GM21390 (cell line): ENCODE measurements around the gene CAPN10.

Experiments
- ATAC-seq: cut with Tn5 transposase; IDR thresholded peaks from one replicate; pipeline ENCODE4 v1.9.1; 2021; ENCODE audit not compliant: unreplicated experiment

The CAPN10 gene

DNA sequence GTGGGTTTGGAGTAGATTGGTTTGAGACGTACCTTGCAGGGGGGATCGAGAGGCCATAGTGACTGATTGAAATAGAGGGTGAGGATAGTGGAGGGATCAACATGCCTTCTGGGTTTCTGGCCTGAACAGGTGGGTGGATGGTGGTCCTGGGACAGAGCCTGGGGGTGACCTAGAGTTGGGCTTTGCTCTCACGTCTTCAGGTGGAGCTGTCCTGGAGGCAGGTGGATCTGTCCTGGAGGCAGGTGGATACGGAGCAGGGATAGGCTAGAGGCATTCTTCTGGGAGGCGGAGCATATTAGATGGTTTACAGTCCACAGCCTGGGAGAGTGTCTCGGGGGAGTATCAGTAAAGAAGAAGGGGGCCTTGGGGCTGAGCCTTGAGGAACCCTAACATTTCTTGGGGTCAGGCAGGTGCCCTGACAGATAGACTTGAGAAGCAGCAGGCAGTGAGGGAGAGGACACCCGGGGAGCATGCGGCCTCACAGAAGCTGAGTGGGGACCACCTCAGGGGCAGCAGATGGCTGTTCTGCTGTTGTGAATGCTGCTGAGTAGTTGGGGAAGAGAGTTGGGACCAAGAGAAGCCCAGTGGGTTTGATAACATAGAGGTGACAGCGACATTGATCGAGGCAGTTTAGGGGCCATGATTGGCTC, 1.6 kb downstream of the CAPN10 start:
- no peak for ATAC-seq

DNA sequence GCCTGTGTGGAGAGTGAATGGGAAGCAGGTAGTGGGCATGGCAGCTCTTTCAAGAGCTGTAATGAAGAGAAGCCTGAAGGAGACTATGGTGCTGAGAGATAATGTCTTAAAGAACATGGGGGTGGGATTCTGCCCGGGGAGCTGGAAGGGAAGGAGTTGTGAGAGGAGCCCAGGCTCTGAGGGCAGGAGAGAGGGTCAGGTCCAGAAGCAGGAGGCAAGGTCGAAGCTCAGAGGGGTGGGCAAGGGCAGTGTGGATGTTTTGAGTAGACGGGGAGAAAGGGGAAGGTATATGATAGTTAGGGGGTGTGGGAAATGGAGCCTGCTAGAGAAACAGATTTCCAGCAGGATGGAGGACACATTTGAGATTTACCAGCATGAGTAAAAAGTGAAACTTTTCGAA, 2.1 kb downstream of the CAPN10 start:
- no peak for ATAC-seq

DNA sequence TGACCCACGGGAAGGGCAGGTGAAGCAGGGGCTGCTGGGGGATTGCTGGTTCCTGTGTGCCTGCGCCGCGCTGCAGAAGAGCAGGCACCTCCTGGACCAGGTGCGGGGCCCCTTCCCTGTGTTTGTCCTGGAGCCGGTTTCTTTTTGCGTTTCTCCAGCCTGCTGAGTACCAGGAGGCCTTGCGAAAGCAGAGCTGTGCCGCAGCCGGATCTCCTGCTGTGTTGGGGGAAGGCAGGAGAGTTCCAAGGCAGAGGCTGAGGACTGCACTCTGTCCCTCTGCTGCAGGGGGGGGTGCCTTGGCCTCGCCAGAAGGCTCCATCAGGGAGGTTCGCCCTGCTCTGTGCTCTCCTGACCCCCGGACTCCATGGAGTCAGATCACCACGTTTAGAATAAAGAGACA, 2.8 kb downstream of the CAPN10 start:
- ATAC-seq = no peak

DNA sequence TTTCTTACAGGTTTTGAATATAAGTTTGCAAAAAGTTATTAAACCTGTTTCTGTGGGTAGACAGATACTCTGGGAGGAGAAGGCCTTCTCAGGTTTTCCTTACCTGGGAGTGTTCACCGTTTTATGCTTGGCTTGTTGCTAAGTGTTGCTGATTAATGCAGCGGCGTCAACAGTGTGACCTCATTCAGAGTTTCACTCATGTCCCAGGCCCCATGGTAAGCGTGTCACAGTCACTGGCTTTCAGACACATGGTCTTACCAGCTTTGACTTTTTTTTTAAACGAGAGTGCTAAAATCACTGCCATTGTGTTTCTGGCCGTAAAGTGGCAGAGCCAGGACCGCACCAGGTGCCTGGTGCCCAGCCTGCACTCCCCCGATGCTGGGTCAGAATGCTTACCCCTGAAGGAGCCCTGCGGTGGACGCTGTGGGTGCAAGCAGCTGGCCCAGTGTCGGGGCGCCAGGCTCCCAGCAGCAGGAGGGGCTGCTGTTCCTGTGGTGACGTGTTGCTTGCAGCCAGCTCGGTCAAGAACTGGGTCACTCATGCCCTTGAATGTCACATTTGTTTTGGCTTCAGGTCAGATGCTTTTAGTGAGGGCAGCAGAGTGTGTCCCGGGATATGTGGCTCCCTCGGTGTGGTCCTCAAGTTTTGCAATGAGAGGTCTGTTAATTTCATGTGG, 3.5 kb downstream of the CAPN10 start:
- no peak for ATAC-seq

DNA sequence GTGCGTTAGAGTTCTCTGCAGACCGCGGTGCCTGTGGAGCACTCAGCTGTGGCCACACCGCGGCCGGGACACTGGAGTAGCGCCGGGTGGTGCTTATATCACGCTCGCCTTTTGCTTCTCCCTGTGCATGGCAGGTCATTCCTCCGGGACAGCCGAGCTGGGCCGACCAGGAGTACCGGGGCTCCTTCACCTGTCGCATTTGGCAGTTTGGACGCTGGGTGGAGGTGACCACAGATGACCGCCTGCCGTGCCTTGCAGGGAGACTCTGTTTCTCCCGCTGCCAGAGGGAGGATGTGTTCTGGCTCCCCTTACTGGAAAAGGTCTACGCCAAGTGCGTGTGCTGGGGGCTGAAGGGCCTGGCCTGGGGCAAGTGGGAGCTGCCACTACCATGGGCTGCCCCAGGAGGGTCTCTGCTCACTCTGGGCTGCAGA, 4.2 kb downstream of the CAPN10 start:
- no peak for ATAC-seq

DNA sequence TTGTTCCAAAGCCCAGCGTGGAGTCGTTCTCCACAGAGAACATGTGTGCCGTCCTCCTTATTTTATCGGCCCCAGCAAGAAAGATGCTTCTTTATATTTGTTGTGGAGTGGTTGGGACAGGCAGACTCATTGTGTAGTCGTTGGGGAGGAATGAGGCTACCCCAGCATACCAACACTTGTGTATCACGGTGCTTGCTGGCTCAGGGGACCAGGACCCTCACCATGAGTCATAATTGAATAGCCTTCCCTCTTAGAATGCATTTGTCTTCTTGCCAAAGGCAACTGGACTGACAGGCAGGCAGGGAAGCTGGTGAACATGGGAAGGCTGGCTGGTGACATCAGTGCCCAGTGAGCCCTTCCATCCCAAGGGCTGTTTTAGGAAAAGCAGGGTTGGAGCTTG, 4.7 kb downstream of the CAPN10 start:
- ATAC-seq = no peak

DNA sequence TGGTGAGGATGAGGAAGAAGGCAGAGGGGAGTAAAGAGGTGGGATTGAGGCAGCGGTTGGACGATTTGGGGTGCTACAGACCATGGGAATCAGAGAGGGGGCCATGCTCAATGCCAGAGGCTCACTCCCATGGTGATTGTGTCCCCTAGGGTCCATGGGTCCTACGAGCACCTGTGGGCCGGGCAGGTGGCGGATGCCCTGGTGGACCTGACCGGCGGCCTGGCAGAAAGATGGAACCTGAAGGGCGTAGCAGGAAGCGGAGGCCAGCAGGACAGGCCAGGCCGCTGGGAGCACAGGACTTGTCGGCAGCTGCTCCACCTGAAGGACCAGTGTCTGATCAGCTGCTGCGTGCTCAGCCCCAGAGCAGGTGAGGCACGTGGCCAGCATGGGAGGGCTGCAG, 5.2 kb downstream of the CAPN10 start:
- no peak for ATAC-seq

DNA sequence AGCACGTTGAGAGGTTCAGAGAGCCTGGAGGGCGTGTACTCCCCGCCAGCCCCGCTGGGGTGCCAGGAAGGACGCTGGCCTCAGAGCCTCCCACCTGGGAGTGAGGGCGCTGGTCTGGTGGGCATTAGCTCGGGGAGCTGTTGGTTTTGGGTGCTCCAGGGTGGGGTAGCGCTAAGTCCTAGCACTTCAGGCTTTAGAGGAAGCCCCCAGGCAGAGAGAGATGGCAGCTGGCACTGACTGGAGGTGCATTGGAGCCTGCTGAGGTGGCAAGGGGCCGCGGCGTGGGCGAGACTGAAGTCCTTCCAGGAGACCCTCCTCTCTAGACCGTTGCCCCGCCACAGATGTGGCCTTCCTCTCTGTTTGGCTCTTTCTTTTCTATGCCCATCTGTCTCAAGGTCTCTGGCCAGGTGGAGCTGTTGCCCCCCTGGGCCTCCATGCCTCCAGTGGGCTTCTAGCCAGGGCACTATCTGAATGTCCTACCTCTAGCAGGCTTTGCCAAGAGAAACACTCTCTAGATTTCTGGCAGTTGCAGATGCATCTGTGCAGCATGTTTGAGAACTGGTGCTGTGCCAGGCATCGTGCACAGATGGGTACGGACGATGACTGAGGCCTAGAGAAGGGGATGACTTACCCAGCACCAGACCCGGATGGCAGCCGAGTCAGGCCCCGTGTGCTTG, 6.6 kb downstream of the CAPN10 start:
- ATAC-seq = no peak

DNA sequence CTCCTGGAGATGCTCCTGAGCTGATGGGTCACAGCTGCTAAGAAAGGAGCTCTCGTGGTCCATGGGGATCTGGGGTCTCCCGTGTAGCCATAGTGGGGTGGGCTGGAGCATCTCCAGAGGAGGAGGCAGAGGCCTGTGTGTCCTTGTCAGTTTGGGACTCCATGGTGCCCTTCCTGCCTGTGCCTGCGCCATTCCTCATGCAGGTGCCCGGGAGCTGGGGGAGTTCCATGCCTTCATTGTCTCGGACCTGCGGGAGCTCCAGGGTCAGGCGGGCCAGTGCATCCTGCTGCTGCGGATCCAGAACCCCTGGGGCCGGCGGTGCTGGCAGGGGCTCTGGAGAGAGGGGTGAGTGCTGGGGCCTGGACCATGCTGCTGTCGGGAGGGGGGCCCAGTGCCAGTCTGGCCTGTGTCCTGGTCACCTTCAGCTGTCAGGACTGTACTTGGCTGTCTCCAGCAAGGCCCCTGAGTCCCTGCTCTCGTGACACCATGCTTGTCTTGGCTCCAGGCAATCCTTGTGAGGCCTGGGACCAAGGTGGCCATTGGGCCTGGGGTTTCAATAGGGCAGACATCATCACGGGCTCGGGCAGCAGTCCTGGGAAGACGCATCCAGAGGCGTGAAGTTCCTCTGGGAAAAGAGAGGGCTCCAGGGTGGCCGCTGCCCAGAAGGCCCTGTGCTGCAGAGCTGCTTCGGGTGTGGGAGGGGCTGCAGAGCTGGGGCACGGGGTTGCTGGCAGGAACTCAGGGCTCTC, 7.3 kb downstream of the CAPN10 start:
- no peak for ATAC-seq

DNA sequence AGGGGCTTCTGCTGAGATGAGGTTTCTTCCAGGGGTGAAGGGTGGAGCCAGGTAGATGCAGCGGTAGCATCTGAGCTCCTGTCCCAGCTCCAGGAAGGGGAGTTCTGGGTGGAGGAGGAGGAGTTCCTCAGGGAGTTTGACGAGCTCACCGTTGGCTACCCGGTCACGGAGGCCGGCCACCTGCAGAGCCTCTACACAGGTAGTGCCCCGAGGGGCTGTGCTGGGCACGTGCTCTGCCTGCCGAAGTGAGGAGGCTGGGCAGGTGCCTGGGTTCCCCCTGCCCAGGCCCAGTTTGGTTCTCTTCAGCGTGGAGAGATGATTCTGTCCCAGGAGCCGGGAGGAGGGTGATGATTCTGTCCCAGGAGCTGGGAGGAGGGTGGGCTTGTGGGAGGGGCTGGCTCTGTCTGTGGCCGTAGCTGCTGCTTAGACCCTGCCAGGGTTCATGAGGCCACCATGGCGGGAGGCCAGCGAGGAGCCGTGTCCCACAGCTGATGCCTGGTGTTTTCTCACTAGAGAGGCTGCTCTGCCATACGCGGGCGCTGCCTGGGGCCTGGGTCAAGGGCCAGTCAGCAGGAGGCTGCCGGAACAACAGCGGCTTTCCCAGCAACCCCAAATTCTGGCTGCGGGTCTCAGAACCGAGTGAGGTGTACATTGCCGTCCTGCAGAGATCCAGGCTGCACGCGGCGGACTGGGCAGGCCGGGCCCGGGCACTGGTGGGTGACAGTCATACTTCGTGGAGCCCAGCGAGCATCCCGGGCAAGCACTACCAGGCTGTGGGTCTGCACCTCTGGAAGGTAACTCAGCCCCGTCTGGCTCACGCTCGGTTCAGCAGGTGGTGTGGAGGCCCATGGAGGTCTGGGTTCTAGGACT, 8.2 kb downstream of the CAPN10 start:
- ATAC-seq = no peak

DNA sequence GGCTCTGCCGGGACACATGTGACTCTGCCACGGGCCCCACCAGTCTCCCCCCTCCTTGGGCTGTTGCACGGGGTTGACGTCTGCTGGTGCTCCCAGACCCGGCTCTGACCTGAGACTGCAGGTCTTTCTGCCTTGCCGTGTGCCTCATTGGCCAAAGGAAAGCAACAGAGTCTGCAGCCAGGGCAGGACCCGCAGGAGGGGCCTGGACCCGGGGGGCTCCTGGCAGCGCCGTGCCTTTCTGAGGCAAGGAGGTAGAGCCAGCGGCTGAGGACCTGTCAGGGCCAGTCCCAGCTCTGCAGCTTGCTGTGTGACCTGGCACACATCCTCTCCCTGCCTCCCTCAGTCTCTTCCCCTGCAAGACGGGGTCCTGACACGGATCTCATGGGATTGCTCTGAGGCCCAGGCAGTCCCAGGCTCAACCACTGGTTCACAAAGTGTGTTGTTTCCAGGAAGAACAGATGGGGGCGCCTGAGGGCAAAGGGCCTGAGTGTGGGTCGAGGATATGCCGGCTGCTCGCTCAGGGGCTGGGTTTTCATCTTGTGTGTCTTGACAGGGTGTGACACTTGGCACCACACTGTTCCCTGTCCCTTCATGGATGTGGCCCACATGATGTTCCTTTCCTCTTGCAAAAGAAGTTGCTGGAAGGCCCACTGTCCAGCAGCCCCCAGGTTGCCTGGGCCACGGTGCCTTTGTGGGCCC, 9.0 kb downstream of the CAPN10 start:
- no peak for ATAC-seq

DNA sequence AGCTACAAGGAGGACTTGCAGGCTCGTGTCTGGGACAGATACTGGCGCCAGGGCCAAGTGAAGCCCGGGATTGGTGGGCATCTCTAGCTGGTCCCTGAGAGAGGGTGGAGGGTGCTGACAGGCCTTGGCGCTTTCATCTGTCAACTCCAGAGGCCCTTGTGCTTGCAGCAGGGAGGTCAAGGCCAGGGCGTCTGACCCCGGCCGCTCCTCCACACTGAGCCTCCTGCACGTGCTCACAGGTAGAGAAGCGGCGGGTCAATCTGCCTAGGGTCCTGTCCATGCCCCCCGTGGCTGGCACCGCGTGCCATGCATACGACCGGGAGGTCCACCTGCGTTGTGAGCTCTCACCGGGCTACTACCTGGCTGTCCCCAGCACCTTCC, 9.5 kb downstream of the CAPN10 start:
- ATAC-seq = no peak

DNA sequence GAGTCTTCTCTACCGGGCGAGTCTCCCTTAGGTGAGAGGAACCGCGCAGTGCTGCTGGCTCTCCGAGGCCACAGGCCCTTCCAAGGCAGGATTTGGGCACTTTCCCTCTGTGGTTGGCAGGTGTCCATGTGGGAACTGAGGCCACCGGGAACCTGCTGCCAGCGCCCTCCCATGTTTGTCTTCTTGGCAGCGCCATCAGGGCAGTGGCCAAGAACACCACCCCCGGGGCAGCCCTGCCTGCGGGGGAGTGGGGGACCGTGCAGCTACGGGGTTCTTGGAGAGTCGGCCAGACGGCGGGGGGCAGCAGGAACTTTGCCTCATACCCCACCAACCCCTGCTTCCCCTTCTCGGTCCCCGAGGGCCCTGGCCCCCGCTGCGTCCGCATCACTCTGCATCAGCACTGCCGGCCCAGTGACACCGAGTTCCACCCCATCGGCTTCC, 10.0 kb downstream of the CAPN10 start:
- no peak for ATAC-seq

DNA sequence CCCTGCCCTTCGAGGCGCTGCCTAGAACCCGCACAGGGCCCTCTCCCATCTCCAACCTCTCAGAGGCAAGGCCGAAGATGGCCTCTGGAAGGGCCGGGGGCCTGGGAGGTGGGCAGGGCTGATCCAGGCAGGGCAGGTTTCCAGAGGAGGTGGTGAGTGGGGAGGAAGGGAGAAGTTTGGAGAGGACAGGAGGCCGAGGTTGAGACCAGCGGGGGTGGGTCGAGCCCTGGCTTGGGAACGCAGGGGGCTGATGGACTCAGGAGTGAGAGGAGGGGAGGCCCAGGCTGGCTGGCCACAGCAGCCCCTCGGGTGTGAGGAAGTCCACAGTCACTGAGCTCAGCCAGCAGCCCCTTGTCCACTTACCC, 10.5 kb downstream of the CAPN10 start:
- ATAC-seq = no peak

DNA sequence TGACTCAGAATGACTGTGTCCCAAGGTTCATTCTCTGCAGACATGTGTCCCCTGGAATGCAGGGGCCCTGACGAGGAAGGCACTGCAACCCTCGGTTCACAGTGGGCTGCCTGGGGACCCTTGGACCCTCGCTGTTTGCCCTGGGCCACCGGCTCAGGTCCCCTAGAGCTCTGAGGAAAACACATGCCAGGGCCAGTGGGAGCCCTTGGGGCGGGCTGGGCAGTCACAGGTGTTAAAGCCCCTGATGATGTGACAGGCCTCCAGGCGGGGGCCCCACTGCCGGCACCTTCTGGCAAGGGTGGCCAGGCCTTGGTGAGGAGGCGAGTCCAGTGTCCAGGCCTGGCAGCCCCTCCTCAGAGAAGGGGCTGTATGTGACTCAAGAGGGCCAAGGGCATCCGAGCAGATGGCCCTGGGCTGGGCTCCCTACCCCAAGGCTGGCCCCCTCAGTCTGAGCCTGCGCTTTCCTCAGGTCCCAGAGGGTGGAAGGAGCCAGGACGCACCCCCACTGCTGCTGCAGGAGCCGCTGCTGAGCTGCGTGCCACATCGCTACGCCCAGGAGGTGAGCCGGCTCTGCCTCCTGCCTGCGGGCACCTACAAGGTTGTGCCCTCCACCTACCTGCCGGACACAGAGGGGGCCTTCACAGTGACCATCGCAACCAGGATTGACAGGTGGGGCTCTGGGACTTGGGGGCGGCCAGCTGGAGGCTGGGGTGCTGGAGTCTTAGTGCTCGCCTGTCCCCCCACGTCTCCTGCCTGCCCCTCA, 11.1 kb downstream of the CAPN10 start:
- no peak for ATAC-seq

DNA sequence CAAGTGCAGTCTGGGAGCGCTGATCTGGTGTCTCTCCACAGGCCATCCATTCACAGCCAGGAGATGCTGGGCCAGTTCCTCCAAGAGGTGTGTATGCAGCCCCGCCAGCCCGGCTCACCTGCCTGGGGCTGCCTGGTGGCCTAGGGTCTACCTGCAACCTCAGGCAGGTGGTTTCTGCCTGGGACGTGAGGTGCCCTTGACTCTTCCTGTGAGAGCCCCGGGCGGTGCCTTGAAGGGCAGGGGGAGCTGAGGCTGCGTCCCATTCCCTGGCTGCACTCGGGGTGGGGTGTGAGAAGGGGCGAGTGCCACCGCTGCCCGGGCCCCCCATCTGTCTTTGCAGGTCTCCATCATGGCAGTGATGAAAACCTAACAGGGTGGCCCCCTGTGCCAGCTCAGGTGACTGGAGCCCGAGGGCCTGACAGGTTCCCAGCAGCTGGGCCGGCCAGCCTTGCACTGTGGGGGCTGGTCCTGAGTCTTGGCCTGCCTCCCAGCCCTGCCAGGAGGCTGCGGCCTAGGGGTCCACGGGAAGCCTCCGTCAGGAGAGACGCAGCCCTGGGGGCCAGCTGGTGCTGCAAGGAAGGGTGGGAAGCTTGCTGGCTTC, 11.9 kb downstream of the CAPN10 start:
- ATAC-seq = no peak

DNA sequence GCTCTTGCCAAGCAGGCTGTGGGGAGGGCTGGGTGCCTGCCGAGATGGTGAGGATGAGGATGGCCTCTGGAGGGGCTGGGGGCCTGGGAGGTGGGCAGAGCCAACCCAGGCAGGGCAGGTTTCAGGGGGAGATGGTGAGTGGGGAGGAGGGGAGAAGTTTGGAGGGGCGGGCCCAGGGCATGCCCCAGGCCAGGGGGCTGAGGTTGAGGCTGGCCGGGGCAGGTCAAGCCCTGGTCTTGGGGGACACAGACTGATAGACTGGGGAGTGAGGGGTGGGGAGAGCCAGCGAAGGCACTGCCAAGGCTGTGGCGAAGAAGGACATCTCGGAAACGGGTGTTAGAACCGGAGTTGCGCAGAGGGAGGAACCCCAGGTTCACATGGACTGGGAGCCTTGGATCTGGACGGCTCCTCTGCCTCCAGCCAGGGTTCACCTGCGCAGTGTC, 12.6 kb downstream of the CAPN10 start:
- no peak for ATAC-seq

DNA sequence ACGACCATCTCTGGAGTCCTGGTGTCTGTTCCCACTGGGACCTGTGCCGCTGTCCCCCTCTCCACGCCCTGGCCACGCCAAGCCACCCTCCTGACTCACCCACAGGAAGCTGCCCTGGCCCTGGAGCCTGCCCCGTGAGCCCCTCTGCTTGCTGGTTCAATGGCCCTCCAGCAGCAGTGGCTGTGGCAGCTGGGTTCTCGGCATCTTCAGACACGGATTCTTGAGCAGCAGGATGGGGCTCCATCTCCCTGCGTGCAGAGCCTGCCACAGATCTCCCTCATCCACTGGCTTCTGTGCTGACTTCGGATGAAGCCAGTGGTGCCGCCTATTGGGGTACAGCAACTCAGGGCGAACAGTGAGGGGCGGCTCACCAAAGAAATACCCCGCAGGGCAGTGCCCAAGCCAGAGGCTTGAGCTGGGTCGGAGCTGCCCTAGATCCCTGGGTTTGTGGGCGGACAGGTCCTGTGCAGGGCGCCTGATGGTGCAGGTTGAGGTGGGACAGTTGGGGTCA, 14.0 kb downstream of the CAPN10 start:
- no peak for ATAC-seq
